Measurements from ENCODE around the gene EFNA3.
A peak's percentile ranks its signal among the peaks of the same experiment; 100 is the strongest.

Gene EFNA3

DNA sequence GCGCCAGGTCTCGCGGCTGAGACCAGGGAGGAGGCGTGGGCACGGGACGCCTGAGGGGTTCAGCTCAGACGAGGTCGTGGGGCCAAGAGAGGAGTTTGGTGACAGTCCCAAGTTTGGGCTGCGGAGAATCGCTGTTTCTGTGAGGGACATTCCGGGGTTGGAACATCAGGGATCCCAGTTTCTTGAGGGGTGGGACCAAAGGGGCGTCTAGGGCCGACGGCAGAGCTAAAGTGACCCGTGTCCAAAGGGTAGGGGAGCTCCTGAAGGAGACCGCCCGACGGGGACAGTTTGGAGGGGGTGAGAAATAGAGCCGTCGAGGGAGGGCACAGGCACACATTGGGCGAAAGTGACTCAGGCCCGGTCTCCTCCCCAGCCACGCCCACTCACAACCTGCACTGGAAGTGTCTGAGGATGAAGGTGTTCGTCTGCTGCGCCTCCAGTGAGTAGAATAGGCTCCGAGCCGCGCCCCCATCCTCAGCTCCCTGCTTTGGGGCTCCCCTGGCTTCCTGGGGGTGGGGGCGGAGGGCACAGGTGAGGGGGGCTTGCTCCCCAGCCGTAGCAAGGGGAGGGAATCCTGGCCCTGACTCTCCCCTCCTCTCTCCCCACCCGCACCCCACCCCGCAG, 7.0 kb downstream of the EFNA3 start:
- DNase-seq: peak; percentile 79

- peak; percentile 70 for DNase-seq
Measured at GRCh38 chr1:155086128-155086741, 7.6 kb downstream of the EFNA3 start.

DNA sequence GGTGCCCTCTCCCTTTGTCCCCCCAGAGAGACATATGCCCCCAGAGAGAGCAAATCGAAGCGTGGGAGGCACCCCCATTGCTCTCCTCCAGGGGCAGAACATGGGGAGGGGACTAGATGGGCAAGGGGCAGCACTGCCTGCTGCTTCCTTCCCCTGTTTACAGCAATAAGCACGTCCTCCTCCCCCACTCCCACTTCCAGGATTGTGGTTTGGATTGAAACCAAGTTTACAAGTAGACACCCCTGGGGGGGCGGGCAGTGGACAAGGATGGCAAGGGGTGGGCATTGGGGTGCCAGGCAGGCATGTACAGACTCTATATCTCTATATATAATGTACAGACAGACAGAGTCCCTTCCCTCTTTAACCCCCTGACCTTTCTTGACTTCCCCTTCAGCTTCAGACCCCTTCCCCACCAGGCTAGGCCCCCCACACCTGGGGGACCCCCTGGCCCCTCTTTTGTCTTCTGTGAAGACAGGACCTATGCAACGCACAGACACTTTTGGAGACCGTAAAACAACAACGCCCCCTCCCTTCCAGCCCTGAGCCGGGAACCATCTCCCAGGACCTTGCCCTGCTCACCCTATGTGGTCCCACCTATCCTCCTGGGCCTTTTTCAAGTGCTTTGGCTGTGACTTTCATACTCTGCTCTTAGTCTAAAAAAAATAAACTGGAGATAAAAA, 8.4 kb downstream of the EFNA3 start:
- no peak for DNase-seq

DNA sequence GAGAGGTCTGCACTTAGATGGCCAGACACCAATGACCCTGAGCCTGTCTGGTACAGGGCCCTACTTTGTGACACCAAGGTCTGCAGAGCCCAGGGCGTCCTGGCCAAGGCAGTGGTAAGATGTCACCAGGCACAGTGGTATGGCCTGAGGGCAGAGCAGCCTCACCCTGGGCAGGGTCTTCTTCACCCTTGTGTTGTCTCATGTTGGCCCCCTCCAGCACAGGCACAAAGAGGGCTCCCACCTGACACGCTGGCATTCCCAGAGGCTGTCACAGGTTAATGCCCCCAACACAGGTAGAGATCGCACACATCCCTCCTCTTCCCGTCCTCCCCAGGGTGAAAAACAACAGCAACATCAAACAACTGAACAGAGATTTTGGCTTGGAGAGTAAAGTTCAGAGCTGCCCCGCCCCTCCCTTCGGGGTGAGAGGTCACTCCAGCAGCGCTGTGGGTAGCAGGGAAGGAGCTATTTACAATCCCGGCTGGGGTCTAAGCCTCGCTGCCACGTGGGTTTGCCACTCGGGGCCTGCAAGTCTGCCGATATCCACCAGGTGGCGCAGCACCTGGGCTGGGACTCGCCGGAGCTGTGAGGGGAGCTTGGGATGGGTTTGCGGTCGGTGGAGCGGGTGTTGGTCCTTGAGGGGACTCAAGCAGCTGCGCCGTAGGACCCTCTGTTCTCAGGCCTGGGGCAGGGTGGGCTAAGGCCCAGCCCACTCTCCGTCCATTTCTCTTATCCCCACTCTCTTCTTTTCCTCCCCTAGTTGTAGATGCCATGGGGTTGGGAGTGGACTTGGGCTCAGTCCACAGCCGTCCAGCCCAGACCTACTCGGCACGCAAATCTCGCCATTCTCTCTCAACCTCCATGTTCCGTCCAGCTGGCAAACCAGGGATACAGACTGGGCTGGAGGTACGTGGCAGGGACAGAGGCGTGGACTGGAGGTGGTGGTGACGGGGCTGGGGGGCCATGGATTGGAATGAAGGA, 12.7 kb downstream of the EFNA3 start:
- peak; percentile 67 for DNase-seq

DNA sequence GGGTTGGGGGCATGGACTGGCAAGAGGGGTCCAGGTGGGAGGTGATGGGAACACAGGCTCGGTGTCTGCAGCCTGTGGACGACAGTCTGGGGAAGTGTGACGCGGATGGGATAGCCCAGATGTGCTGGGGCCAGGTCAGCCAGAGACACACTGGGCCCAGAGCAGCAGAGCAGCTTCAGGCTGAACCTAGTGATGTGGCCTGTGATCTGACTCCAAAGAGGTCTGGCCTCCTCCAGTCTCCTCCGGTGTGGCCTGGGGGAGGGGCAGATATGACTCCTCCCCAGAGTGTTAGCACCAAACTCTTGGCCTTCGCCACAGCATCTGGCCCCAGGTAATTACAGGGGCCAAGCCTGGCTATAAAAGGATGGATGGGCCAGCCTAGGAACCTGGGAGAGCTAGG, 13.5 kb downstream of the EFNA3 start:
- DNase-seq: no peak

DNA sequence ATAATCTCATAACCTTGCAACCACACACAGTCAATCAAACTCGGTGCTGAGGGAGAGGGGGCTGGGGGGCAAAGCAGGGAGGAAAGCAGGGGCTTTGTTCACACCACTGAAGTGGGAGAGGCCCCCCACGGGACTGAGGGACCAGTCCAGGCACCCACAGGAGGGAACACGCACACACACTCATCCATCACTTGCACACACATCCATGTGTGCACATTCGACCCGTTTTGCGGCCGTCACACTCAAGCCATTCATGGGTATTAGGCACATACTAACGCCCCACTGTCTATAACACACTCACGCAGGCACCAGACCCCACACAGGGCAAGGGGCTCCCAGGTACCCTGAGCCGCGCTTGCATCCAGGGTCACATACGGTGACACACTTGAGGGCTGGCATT, 14.0 kb downstream of the EFNA3 start:
- DNase-seq: no peak

GRCh38 chr1:155093911-155094621, 15.4 kb downstream of the EFNA3 start:
- DNase-seq: no peak

GRCh38 chr1:155094622-155094948, 15.9 kb downstream of the EFNA3 start:
- no peak for DNase-seq

- no peak for DNase-seq
Measured at GRCh38 chr1:155099331-155099730, 20.7 kb downstream of the EFNA3 start.

DNA sequence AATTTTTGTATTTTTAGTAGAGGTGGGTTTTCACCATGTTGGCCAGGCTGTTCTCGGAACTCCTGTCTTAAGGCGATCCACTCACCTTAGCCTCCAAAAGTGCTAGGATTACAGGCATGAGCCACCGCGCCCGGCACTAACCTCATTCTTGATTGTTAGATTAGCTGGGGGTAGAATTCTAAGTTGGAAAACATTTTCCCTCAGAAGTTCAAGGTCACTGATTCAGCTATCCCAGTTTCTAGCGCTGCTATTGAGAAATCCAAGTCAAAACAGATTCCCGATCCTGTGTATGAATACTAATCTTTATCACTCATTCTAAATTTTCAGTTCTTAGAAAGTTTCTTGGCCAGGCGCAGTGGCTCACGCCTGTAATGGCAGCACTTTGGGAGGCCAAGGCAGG, 24.7 kb downstream of the EFNA3 start:
- DNase-seq: no peak

DNA sequence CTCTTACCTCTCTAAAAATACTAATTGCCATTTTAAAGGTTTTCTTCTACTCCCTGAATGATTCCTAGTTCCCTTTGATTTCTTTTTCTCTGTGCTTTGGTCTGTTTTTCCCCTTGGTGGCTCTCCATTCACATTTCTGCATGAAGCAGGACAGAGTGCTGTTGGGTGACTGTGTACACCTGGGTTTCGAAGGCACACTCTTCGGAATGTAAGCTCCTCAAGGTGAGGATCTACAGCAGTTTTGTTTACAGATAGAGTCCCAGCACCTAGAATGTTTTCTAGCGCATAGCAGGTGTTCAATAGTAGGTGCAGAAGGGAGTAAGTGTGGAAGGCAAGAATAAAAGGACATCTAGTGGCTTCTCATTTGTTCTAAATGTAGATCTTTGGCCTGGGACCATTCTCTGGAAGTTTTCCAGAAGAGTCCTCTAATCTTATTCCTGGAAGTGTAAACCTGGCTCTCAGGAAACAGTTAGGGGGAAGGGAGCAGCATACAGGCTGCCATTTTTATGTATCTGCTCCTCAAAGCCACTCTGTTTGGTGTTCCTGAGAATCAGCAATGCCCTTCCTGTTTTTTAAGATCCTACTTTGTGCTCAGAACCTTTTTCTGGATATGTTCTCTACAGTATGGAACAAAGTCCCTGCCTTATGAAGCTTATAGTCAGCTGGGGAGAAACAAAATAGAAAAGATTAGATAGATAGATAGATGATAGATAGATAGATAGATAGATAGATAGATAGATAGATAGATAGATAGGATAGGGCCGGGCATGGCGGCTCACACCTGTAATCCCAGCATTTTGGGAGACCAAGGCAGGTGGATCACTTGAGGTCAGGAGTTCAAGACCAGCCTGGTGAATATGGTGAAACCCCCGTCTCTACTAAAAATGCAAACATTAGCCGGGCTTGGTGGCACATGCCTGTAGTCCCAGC, 26.2 kb downstream of the EFNA3 start:
- DNase-seq: no peak

DNA sequence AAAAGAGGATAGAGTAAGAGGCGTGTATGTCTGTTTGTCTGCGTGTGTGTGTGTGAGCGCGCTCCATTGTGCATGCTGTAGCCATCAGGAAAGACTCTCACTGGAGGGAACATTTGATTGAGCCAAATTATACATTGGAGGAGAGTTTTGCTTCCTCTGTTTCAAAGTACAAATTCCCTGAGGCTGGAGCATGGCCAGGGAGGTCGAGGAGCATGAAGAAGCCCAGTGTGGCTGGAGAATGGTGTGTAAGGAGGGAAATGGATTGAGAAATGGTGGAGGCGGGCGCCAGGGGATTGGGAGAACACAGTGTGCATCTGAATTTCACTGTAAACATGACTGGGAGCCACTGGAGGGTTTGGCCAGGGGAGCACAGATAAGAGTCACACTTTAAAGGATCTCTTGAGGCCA, 27.0 kb downstream of the EFNA3 start:
- no peak for DNase-seq

- DNase-seq: no peak
Measured at GRCh38 chr1:155106862-155107261, 28.2 kb downstream of the EFNA3 start.

DNA sequence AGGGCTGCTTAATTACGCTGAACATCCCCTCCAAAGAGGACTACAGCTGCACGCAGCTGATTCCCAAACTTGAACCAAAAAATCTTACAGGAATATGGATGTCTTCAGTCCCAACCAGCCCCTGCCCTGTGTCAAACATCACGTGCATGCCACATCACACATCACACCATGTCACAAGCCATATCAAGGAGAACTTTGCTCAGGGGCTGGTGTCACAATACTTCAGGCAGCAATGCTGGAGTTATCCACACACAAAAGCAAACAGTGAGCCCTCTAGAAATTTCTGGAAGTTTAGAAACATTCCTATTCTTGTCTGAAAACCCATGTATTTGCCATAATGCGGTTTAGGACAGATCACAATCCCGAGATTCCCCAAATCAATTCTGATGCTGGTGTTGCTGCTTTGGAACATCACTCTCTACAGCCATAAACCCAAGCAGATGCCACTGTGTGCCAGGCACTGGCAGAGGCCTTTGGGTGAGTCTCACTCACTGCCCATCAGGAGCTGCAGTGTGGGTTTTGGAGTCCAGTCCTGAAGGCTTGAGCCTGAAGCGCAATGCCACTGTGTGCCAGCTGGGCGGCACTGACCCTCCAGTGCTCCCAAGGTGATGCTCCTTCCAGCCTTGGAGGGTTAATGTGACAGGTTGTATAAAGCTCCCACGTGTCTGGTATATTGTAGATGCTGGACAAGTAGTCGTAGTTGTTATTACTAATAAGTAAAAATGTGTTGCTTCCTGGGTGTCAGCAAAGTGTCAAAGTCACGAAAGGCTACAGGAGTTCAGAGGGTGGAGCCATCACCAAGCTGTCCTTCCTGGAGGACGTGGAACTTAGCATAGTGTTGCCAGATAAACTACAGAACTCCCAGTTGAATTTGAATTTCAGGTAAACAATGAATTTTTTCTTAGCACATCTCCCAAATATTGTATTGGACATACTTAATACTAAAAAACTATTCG, 28.9 kb downstream of the EFNA3 start:
- DNase-seq: no peak

DNA sequence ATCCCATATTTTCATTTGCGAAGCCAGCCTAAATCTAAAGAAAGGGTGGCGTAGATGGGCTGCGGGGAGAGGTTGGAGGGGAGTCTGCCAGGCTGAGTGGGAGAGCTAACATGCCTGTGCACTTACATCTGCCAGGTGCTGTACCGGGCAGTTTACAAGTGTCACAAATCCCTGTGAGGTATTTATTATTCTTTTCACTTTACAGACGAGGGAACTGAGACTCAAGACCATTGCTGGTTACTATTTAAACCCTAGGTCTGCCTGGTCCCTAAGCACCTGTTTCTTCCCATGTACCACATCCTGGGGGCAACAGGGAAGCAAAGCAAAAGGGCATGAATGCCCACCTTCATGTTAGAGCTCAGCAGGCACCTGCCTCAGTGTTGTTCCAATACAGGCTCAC, 29.7 kb downstream of the EFNA3 start:
- DNase-seq: no peak

DNA sequence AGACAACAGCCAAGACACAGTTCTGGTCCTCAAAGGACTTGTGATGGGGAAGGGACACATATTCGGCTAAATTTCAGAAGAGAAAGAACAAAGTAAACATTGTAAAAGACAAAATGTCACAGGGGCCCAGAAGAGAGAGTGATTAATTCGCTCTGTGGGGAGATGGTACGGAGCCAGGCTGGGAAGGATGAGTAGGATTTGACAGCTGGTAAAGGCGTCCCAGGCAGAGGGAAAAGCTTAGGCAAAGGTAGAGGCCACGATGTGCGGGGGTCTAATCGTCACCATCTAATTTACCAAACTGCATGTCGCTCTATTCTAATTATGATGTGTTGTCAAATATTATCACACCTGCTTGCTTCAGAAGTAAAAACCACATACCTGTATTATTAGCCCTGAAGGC, 31.7 kb downstream of the EFNA3 start:
- DNase-seq: no peak

- no peak for DNase-seq
Measured at GRCh38 chr1:155110826-155111225, 32.2 kb downstream of the EFNA3 start.

GRCh38 chr1:155113450-155113980, 34.9 kb downstream of the EFNA3 start:
- no peak for DNase-seq

DNA sequence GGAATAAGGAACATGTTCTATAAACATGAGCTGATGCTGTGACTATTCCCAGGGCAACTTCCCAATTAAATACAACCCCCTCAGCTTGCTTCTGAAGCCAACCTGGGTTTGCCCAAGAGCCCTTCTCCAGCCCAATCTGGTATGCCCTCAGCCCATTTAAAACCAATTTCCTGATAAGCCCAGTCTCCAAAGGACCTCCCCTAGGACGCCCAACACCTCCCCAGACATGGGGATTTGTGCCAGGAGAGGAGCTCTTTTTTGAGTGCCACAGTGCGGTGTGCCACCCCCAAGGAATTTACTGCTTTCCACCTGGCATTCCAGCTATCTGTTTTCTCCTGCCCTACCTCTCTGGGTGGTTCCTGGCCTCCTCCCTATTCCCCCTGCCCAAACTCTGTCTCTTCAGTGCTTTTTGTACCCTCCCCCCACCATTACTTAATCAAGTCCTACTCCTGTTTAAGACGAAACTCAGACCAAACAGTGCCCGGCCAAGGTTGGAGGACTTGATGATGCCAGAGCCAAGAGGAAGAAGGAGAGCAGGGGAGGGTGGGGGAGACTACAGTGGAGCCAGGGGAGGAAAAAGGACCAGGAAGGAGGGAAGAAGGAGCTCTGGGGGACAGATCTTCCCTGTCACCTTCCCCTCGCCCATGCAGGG, 37.6 kb downstream of the EFNA3 start:
- no peak for DNase-seq

- no peak for DNase-seq
Measured at GRCh38 chr1:155117610-155118009, 39.0 kb downstream of the EFNA3 start.
